H1 (cell line): Measurements from ENCODE around the gene TMEM129. TPM values are rescaled to one million over a fixed set of nuclear protein-coding genes. Genes with fewer than 3 reads are reported as not detected.

Experiments
- CTCF ChIA-PET: fragments of 300-600 bp; sonication (Branson Sonifier 250); formaldehyde crosslinking; loops from one replicate; lab custom pipeline; 2021; ENCODE audit not compliant: partially characterized antibody; lab: Charles Lee
- POLR2A ChIA-PET: fragments of 300-600 bp; sonication (Branson Sonifier 250); formaldehyde crosslinking; loops from one replicate; lab custom pipeline; 2021; ENCODE audit warnings: inconsistent platforms; ENCODE audit not compliant: partially characterized antibody; lab: Charles Lee
- DNase-seq, 2 experiments: peaks; one replicate each; pipeline versions ENCODE4 v3.0.0 to v3.0.0-alpha.2; 2010 to 2022; ENCODE audit warnings: low spot score in 2 of 2, low read depth in 1 of 2, mixed read lengths in 1 of 2
- FAIRE-seq: peaks from 2 replicates; lab custom pipeline; 2011; peaks lifted over from hg19 to GRCh38; lab: Jason Lieb, UNC
- H2AFZ ChIP-seq: 2 replicates; pipeline ENCODE4 v1.8.1; 2012; ENCODE audit warnings: low read length, inconsistent platforms
- H2AK5ac ChIP-seq: 2 replicates; pipeline ENCODE4 v1.6.1; 2013; ENCODE audit warnings: low read depth, low read length
- H2BK120ac ChIP-seq: replicated peaks from 2 replicates; pipeline ENCODE3; 2013; ENCODE audit warnings: low read depth, low read length, inconsistent platforms
- H2BK12ac ChIP-seq: 2 replicates; pipeline ENCODE4 v1.6.1; 2013; ENCODE audit warnings: low read depth, low read length
- H2BK15ac ChIP-seq: 2 replicates; pipeline ENCODE4 v1.6.1; 2013; ENCODE audit warnings: low read length
- H2BK20ac ChIP-seq: 2 replicates; pipeline ENCODE4 v1.6.1; 2013; ENCODE audit warnings: low read length
- H2BK5ac ChIP-seq: 2 replicates; pipeline ENCODE4 v1.6.1; 2013; ENCODE audit warnings: low read depth, low read length
- H3K14ac ChIP-seq: 2 replicates; pipeline ENCODE4 v1.6.1; 2013; ENCODE audit warnings: inconsistent platforms; ENCODE audit not compliant: insufficient read length
- H3K18ac ChIP-seq: 2 replicates; pipeline ENCODE4 v1.6.1; 2013; ENCODE audit warnings: low read length; ENCODE audit errors: extremely low read depth
- H3K23ac ChIP-seq: 2 replicates; pipeline ENCODE4 v1.6.1; 2013; ENCODE audit warnings: inconsistent platforms; ENCODE audit not compliant: insufficient read length
- H3K23me2 ChIP-seq: 2 replicates; pipeline ENCODE4 v1.6.1; 2013; ENCODE audit warnings: low read depth, low read length
- H3K27ac ChIP-seq: 2 replicates; pipeline ENCODE4 v1.6.1; 2011; ENCODE audit warnings: low read depth, low read length, inconsistent platforms
- H3K27me3 ChIP-seq, 4 experiments: replicated peaks in 1 of 4; 1 replicate in 1 of 4; 2 replicates in 3 of 4; pipeline versions ENCODE4 v1.6.1 to v1.8.1; 2011 to 2013; ENCODE audit warnings: low read length in 3 of 4, mild to moderate bottlenecking in 3 of 4, inconsistent platforms in 2 of 4, mixed read lengths in 2 of 4, moderate library complexity in 1 of 4; ENCODE audit not compliant: control insufficient read depth in 3 of 4, insufficient read depth in 3 of 4; ENCODE audit errors: extremely low read depth in 1 of 4
- H3K36me3 ChIP-seq, 4 experiments: 2 replicates each; pipeline versions ENCODE4 v1.6.1 to v1.8.1; 2011 to 2013; ENCODE audit warnings: mild to moderate bottlenecking in 4 of 4, low read length in 3 of 4, moderate library complexity in 2 of 4, control low read depth in 1 of 4, inconsistent platforms in 1 of 4; ENCODE audit not compliant: insufficient read depth in 4 of 4, control insufficient read depth in 2 of 4
- H3K4ac ChIP-seq: replicated peaks from 2 replicates; pipeline ENCODE3; 2013; ENCODE audit warnings: low read length, low read depth, mixed read lengths, inconsistent platforms; ENCODE audit not compliant: insufficient read length
- H3K4me1 ChIP-seq, 4 experiments: replicated peaks in 1 of 4; 1 replicate in 1 of 4; 2 replicates in 3 of 4; pipeline versions ENCODE4 v1.6.1 to v1.8.1; 2011 to 2013; ENCODE audit warnings: low read length in 3 of 4, inconsistent platforms in 2 of 4, mixed read lengths in 1 of 4; ENCODE audit not compliant: insufficient read depth in 4 of 4, control insufficient read depth in 3 of 4
- H3K4me2 ChIP-seq, 2 experiments: 2 replicates each; pipeline versions ENCODE4 v1.6.1 to v1.8.1; 2011 to 2013; ENCODE audit warnings: low read depth in 2 of 2, low read length in 2 of 2, control low read depth in 1 of 2, inconsistent platforms in 1 of 2, mild to moderate bottlenecking in 1 of 2; ENCODE audit not compliant: insufficient read depth in 1 of 2
- H3K4me3 ChIP-seq, 4 experiments: fragments of 200-600, 300-600 bp in 1 of 4; sonication (generic), shearing (Covaris generic), sonication (Bioruptor Twin) in 1 of 4; 2 replicates each; pipeline versions ENCODE4 v1.5.1 to v1.8.1; 2011 to 2016; ENCODE audit warnings: low read length in 4 of 4, low read depth in 3 of 4, control low read depth in 2 of 4, inconsistent platforms in 2 of 4, mild to moderate bottlenecking in 2 of 4, mixed read lengths in 1 of 4, moderate library complexity in 1 of 4; ENCODE audit not compliant: insufficient read depth in 2 of 4; ENCODE audit errors: extremely low read depth in 1 of 4
- H3K56ac ChIP-seq: replicated peaks from 2 replicates; pipeline ENCODE3; 2013; ENCODE audit warnings: low read depth, mild to moderate bottlenecking, mixed read lengths, low read length, inconsistent platforms; ENCODE audit not compliant: insufficient read length
- H3K79me1 ChIP-seq: 2 replicates; pipeline ENCODE4 v1.6.1; 2013; ENCODE audit warnings: low read depth, low read length, control low read depth
- H3K79me2 ChIP-seq, 2 experiments: 2 replicates each; pipeline versions ENCODE4 v1.6.1 to v1.8.1; 2012 to 2013; ENCODE audit warnings: low read length in 2 of 2, mild to moderate bottlenecking in 2 of 2, inconsistent platforms in 1 of 2; ENCODE audit not compliant: insufficient read depth in 2 of 2, control insufficient read depth in 1 of 2
- H3K9ac ChIP-seq, 4 experiments: replicated peaks in 1 of 4; 1 replicate in 1 of 4; 2 replicates in 3 of 4; pipeline versions ENCODE4 v1.6.1 to v1.8.1; 2011 to 2013; ENCODE audit warnings: low read depth in 3 of 4, low read length in 3 of 4, control low read depth in 2 of 4, mild to moderate bottlenecking in 2 of 4, moderate library complexity in 2 of 4, inconsistent platforms in 1 of 4; ENCODE audit errors: extremely low read depth in 1 of 4
- H3K9me3 ChIP-seq, 2 experiments: 2 replicates each; pipeline versions ENCODE4 v1.6.1 to v1.8.1; 2012 to 2013; ENCODE audit warnings: mild to moderate bottlenecking in 2 of 2, moderate library complexity in 2 of 2, control low read depth in 1 of 2, inconsistent platforms in 1 of 2, low read depth in 1 of 2, low read length in 1 of 2, mixed read lengths in 1 of 2; ENCODE audit not compliant: insufficient read depth in 2 of 2
- H4K20me1 ChIP-seq, 2 experiments: replicated peaks in 1 of 2; 2 replicates each; pipeline versions ENCODE3 to v1.8.1; 2011 to 2013; ENCODE audit warnings: inconsistent platforms in 2 of 2, low read length in 2 of 2, mild to moderate bottlenecking in 1 of 2; ENCODE audit not compliant: insufficient read depth in 2 of 2, control insufficient read depth in 1 of 2
- H4K5ac ChIP-seq: 2 replicates; pipeline ENCODE4 v1.6.1; 2013; ENCODE audit warnings: low read length, low read depth, mixed read lengths, inconsistent platforms; ENCODE audit not compliant: insufficient read length
- H4K8ac ChIP-seq: 2 replicates; pipeline ENCODE4 v1.8.0; 2013; ENCODE audit warnings: mild to moderate bottlenecking, moderate library complexity, low read length, inconsistent platforms; ENCODE audit not compliant: insufficient read depth; ENCODE audit errors: extremely low read depth
- H4K91ac ChIP-seq: replicated peaks from 2 replicates; pipeline ENCODE3; 2013; ENCODE audit warnings: low read length, mixed read lengths, inconsistent platforms; ENCODE audit not compliant: insufficient read length
- BACH1 ChIP-seq: IDR thresholded peaks from 2 replicates; pipeline ENCODE4 v1.6.1; 2012; ENCODE audit warnings: low read length, improper control_type of control experiment
- CTBP2 ChIP-seq: IDR thresholded peaks from 2 replicates; pipeline ENCODE4 v1.7.0; 2011; ENCODE audit warnings: borderline replicate concordance, mild to moderate bottlenecking, moderate library complexity, mixed read lengths, low read length; ENCODE audit not compliant: insufficient read depth, insufficient read length
- EZH2 ChIP-seq: fragments of 200-600 bp; sonication (generic); IDR thresholded peaks from 2 replicates; pipeline ENCODE4 v1.7.1; 2012; ENCODE audit warnings: low read depth, mild to moderate bottlenecking, moderate library complexity, low read length, inconsistent platforms; ENCODE audit not compliant: severe bottlenecking
- JUND ChIP-seq: IDR thresholded peaks from 2 replicates; pipeline ENCODE4 v1.6.1; 2011; ENCODE audit warnings: mild to moderate bottlenecking, improper control_type of control experiment, low read length
- NANOG ChIP-seq: IDR thresholded peaks from 2 replicates; pipeline ENCODE4 v1.6.1; 2011; ENCODE audit warnings: low read length, low read depth, mild to moderate bottlenecking, inconsistent platforms; ENCODE audit not compliant: insufficient read depth, poor library complexity, severe bottlenecking
- PHF8 ChIP-seq: fragments of 200-600 bp; sonication (generic); conservative IDR thresholded peaks from 2 replicates; pipeline ENCODE4 v1.7.1; 2012; ENCODE audit warnings: low read depth, mild to moderate bottlenecking, inconsistent platforms, low read length, moderate library complexity
- POU5F1 ChIP-seq: IDR thresholded peaks from 2 replicates; pipeline ENCODE4 v1.6.1; 2011; ENCODE audit warnings: low read depth, mild to moderate bottlenecking, low read length, moderate library complexity
- RAD21 ChIP-seq, 2 experiments: IDR thresholded peaks in 1 of 2; conservative IDR thresholded peaks in 1 of 2; 2 replicates each; pipeline ENCODE4 v1.6.1; 2011; ENCODE audit warnings: low read depth in 2 of 2, low read length in 2 of 2, improper control_type of control experiment in 1 of 2, inconsistent platforms in 1 of 2, mild to moderate bottlenecking in 1 of 2, moderate library complexity in 1 of 2
- RFX5 ChIP-seq: IDR thresholded peaks from 2 replicates; pipeline ENCODE4 v1.6.1; 2011; ENCODE audit warnings: low read depth, low read length, improper control_type of control experiment, borderline replicate concordance
- SIRT6 ChIP-seq: IDR thresholded peaks from one replicate; pipeline ENCODE4 v1.7.1; 2012; ENCODE audit warnings: low read length, inconsistent platforms
- SUZ12 ChIP-seq: fragments of 200-600 bp; sonication (generic); IDR thresholded peaks from 2 replicates; pipeline ENCODE4 v1.6.1; 2012; ENCODE audit warnings: mild to moderate bottlenecking, inconsistent platforms, low read length, moderate library complexity, mixed read lengths
- TBP ChIP-seq: IDR thresholded peaks from 2 replicates; pipeline ENCODE4 v1.6.1; 2011; ENCODE audit warnings: low read depth, low read length, improper control_type of control experiment
- WGBS, 2 experiments: shearing (Covaris generic) in 1 of 2; methylation state at CpG; one replicate each; pipeline versions ENCODE4 v1.1.6 to v1.1.7; 2013 to 2015; ENCODE audit warnings: low lambda C conversion rate in 2 of 2, mixed read lengths in 2 of 2, inconsistent platforms in 1 of 2, low coverage in 1 of 2, missing lambda C conversion rate in 1 of 2; ENCODE audit not compliant: insufficient replicate concordance in 2 of 2, insufficient coverage in 1 of 2, insufficient read length in 1 of 2; ENCODE audit errors: extremely low coverage in 1 of 2, missing lambda C conversion rate in 1 of 2; 5-methylcytosine and 5-hydroxymethylcytosine counted together
- polyA plus RNA-seq, 7 experiments: library from polyadenylated mRNA; depleted of rRNA in 3 of 7; stranded (reverse) in 5 of 7; unstranded in 2 of 7; fragments of >200 nt in 5 of 7; fragments of 200-250 nt in 2 of 7; gene quantifications; 1 replicate in 5 of 7; 2 replicates in 1 of 7; 4 replicates in 1 of 7; pipeline versions ENCODE4 v1.2.1 to v1.2.3, GENCODE V29; 2011 to 2013; ENCODE audit warnings: missing spikeins in 2 of 7, mixed read lengths in 2 of 7
- total RNA-seq: library from RNA; stranded (reverse); fragmentation: NEBNext Ultra II Directional; extraction: Animal tissue kit (Norgen Biotek cat#: 25700); gene quantifications from 2 replicates; pipeline ENCODE4 v1.2.1, GENCODE V29; 2021

The TMEM129 gene
- total and polyA plus RNA-seq, 2 of the 8 experiments (the other 6 are each of a cell fraction or from before 2014, with no cell fraction given), result 31.5 to 58.7 TPM

DNA sequence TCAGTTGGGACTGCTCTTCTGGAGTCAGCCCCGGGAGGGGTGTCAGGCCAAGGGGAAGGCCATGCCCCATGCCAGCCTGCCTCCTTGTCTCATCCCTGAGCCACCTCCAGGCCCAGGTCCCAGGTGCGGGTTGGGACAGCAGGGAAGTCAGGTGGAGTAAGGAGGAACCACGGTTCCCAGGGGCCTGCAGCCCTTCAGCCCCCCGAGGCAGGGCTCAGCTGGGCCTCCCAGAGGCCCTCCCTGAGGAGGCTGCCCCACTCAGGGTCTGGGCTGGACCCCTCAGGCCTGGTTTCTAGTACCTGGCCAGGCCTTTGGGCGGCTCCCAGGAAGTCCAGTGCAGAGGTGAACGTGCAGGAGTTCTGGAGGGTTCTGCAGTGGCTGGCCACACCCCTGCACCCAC, 48.6 kb upstream of the TMEM129 start:
- Histone ChIP-seq H2AFZ (no peak overlapping the region), H3K14ac (no peak overlapping the region), H2BK120ac (no peak overlapping the region), H3K9ac (no peak overlapping the region), H4K20me1 (peaks cover 0 to 2% of the 10 kb centered on the region in 2 experiments), H4K91ac (peak overlapping the region; percentile 44), H3K23ac (no peak overlapping the region), H3K4me2 (no peak overlapping the region), H3K27me3 (peaks cover 0 to 2% (median 0%) of the 10 kb centered on the region in 4 experiments; a peak in 2 of 7 replicates), H3K23me2 (peaks cover 4% of the 10 kb centered on the region; the same call in 1 of the 2 replicates), H3K9me3 (no peaks in the 10 kb centered on the region), H2BK20ac (no peak overlapping the region; the same call in 1 of the 2 replicates), H4K8ac (peak overlapping the region; percentile 7; the same call in 1 of the 2 replicates), H3K79me2 (no peaks in the 10 kb centered on the region), H3K36me3 (no peaks in the 10 kb centered on the region), H3K56ac (no peak overlapping the region), H2BK12ac (peak overlapping the region; percentile 68; the same call in 1 of the 2 replicates), H2BK15ac (no peak overlapping the region; the same call in 1 of the 2 replicates), H3K27ac (no peak overlapping the region), H2AK5ac (0 out of 2 replicates have a peak overlapping the region, but pooled peaks have one; percentile 65), H3K18ac (peak overlapping the region; percentile 60; the same call in 1 of the 2 replicates), H3K4ac (peak overlapping the region; percentile 46), H2BK5ac (peak overlapping the region; percentile 75; the same call in 1 of the 2 replicates), H3K4me3 (no peak overlapping the region), H3K79me1 (no peaks in the 10 kb centered on the region), H3K4me1 (peaks cover 5 to 44% (median 30%) of the 10 kb centered on the region in 4 experiments), H4K5ac (no peak overlapping the region)
- FAIRE-seq, result no peak
- 81% methylated on average over 4 of the region's 6 CpGs; no CpG with 5 or more reads in 1 of the 2 experiments for WGBS, 2 experiments
- DNase-seq, result no peak
- ChIA-PET CTCF (interaction anchor here (52.9 to 71.2 kb wide), 2 partner anchors 5 to 19 kb away, joined by 2507 read pairs; partner anchors contain the start of gene FGFR3), POLR2A (interaction anchor here (1.0 to 17.2 kb wide), 4 partner anchors 8 to 21 kb away, joined by 3 to 170 read pairs (median 5); partner anchors contain the start of gene FGFR3)
- TF ChIP-seq EZH2 (no peak), RAD21 (IDR thresholded peaks at IDR 0.05 in 1 of 2, conservative IDR thresholded peaks at IDR 0.05 in 1 of 2; ENCODE audit: low read depth in 2 of 2, low read length in 2 of 2) (no peak), SIRT6 (no peak), POU5F1 (no peak), CTBP2 (no peak), BACH1 (no peak), NANOG (no peak), RFX5 (no peak), JUND (no peak), TBP (no peak), SUZ12 (no peak), PHF8 (no peak)
